Fibroblast of skin of right quadriceps (primary cell): ENCODE data around the gene PNISR.

Experiments
- DNase-seq: peaks from one replicate; pipeline ENCODE4 v3.0.0-alpha.2; 2013

PNISR gene

DNA sequence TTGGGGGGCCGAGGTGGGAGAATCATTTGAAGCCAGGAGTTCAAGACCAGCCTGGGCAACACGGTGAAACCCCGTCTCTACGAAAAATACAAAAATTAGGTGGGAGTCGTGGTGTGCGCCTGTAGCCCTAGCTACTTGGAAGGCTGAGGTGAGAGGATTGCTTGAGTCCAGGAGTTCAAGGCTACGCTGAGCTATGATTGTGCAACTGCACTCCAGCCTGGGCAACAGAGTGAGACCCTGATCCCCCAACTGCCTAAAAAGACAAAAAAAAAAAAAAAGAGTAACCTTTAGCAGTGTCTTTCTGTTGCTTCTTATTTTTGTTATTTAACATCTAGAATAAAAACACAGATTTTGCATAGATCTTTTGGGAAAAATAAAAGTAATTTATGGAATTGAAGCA, 18.0 kb downstream of the PNISR start:
- no peak for DNase-seq

DNA sequence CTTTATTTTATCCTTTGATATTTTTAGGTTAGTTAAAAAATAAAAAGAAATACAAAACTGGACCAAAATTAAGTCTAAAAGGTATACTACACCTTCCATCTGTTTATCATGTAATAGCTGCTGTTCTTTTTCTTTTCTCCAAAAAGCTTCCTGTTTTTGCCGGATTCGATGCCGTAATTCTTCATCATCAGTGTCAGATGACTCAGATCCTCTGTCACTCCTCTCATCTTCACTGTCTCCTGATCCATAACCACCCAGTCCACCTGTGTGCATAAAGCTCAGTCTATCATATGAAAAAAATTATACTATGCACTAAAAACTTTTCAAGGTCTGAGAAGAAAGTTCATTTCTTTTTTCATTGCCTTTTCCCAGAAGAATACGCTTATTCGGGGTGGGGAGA, 22.7 kb downstream of the PNISR start:
- no peak for DNase-seq

DNA sequence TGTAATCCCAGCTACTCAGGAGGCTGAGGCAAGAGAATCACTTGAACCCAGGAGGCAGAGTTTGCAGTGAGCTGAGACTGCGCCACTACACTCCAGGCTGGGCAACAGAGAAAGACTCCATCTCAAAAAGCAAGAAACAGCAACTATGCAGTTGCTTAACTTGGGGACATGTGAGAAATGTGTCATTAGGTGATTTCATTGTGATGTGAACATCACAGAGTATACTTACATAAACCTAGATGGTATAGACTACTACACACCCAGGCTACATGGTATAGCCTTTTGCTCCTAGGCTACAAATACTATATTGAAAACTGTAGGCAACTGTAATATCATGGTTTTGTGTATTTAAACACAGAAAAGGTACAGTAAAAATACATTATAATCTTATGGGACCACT, 27.8 kb downstream of the PNISR start:
- no peak for DNase-seq

DNA sequence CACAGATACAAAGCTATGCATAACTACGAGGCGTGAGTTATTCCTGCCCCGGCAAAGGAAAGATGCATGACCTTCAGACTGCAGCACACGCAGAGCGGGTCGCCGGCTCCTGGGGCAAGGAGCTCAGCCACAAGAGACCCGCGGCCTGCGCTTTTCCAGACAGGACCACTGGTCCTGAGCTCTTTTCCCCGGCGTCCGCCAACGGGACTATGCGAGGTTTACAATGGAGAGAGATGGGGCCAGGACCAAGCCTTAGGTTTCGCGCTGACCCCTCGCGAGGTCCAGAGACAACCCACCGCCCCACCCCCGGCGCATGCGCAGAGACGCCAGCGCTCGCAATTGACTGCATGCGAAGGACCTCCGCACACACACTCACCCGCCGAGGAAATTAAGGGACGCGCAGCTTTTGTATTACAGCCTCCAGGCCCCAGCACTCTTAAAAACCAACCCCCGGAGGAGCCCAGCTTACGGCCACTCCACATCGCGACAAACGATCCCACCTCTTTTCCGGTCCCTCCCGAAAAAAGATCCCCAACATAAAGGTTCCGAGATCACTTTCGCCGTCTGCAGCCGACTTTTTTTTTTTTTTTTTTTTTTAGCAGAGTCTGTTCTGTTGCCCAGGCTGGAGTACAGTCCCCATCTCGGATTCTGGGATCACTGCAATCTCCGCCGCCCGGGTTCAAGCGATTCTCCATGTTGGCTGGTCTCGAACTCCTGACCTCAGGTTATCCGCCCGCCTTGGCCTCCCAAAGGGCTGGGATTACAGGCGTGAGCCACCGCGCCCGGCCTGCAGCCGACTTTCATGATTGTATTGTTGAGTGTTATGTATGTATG, 31.2 kb downstream of the PNISR start, which contains the start of gene COQ3:
COQ3 (minus strand) TSS at position 498 of the 834 bp plus-strand sequence; CDS start at position 482, 16 bp downstream.
- DNase-seq, result peak; percentile 77

DNA sequence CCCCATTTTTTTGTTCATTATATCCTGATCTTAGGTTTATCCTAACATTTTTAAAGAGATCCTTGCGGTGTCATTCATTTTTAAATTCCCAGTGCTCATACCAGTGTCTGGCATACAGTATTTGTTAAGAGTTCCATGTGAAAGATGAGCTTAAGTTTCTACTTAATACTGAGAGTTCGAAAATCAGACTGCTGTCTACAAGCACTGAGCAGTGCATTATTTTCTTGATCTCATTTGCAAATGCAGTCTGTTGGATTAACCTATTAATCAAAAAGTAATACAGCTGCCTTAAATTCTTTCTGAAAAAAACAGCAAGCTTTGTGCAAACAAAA, 31.8 kb downstream of the PNISR start:
- no peak for DNase-seq

DNA sequence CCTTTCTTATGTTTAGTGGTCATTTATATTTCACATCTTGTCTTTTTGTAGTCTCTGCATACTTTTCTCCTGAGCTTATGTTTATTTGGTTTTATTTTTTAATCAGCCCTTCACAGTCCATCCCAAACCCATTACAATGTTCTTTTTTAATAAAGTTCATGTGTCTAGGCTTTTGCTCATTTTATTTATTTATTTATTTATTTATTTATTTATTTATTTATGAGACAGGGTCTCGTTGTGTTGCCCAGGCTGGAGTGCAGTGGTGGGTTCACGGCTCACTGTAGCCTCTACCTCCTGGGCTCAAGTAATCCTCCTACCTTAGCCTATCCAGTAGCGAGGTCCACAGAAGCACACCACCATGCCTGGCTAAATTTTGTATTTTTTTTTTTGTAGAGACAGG, 34.2 kb downstream of the PNISR start:
- no peak for DNase-seq

DNA sequence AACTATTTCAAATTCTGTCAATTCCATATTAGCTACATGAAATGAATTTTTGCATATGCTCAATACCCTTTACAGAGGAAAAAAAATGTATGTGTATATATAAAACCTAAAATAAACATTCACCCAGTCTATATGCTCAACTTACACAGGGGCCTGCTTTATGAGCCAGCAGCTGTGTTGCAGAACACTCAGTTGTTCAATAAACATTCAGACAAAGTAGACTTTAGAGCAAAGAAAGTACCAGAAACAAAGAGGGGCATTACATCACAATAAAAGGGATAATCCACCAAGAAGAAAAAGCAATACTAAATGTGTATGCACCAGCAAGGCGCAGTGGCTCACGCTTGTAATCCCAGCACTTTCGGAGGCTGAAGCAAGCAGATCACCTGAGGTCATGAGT, 40.6 kb downstream of the PNISR start:
- DNase-seq, result no peak

DNA sequence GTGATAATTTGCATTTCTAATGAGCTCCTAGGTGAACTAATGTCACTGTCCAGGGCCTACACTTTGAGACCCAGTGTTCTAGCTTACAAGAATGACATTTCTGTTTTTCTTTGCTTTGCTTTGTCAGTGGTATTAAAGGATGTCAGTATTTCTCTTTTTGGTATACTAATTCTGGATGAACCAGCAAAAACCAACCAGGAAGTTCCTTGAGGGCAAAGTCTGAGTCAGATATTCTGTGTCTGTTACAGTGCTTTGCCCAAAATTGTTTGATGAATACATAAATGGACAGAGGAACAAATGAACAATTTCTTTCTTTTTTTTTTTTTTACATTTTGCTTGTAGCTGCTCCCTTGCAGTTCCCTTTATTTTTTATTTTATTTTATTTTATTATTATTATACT, 46.5 kb downstream of the PNISR start:
- no peak for DNase-seq

DNA sequence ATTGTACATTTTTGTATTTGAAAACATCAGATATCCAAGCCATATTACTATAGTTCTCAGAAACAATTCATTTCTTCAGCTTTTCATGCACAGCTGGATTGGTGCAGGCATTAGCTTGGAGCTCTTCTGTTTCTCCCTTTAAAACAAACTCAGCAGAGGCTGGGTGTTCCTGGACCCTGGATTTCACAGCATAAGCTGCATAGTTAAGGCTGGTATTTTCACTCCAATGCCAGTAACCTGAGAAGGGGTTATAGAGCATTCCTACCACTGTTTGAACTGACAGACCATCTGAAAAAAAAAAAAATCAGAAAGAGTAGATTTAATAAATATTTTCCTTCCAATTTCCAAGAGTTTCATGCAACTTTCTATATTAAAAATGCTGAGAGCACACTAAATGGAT, 55.6 kb downstream of the PNISR start:
- DNase-seq, result no peak

DNA sequence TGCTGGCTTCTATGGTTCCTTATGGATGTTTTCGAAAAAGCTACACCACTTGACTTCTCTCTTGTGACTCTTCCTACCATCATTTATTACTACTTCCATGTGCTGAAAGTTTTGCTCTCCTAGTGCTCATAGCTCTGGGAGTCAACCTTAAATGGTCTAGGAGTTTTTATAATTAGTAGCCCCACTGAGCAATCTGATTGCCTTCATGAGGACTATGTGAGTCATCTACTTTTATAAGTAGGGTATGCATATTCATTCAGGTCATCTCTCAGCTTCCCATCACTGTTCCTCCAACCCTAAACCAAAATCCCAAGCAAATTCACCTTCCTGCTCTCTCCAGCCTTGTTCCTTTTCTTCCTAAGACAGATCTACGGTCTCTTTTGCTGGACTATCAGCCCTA, 58.3 kb downstream of the PNISR start:
- DNase-seq, result no peak

DNA sequence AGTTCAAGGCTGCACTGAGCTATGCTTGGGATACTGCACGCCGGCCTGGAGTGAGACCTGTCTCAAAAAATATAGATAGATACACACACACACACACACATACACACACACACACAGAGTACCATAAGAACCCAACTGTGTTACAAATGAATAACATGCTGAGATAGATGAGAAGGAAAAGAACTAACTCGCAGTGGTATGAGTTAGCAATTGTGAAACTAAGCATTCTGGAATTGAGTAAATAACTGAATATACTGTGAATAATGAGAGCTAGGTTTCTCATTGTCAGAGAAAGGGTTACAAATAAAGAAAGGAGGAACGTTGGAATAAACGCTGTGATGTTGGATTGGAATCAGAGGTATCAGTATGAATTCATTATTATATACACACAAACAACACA, 61.1 kb downstream of the PNISR start:
- no peak for DNase-seq

DNA sequence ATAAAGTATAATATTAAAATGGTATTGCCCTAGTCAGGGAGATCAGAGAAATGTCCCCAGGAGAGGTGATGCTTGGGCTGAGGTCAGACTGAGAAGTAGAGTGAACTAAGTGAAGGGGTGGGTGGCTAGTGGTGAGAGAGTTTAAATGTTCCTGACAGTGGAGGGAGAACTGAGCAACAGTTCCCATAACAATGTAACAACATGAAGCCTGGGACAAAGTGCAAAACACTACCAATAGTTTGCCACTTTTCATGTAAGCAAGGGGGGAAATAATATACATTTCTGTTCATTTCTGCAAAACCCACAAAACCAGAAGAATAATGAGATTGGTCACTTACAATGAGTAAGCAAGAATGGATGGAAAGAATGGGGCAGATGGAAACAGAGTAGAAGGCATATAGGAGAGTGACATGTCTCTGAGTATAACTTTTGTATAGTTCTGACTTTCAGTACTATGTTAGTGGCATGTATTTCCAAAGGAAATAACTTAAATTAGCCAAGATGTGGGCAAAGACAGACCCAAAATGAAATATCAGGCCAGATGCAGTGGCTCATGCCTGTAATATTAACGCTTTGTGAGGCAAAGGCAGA, 62.3 kb downstream of the PNISR start:
- no peak for DNase-seq

DNA sequence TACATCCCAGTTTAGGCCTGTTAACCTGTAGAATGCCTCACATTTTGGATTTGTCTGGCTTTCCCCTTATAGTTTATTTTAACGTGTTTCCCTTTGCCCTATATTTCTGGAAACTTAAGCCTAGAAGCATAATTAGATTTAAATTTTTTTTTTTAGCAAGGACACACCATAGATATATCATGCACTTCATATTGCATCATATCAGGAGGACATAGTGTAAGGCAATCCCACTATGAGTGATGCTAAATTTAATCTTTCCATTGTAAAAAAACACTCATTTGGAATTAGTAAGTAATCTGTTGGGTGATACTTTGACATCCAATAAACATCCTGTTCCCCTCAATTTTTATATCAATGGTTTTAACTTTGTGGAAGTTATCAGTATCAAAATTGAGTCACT, 65.3 kb downstream of the PNISR start:
- DNase-seq, result no peak

DNA sequence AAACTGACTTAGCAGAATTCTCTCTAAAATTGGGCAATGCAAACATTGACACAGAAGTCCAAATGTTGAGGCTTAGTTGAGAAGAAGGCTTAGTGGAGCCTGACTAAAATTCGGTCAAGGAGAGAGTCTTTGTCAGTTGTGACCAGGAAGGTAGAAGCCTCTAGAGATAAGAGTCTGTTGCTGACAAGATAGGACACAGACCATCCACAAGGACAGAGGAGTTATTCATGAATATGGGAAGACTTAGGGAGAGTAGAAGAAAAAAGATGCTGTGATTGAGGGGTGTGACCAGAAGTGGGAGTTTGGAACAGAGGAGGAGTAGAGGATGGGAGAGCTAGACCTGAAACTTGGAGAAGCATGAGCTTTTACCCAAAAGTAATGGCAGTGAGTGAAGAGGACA, 68.5 kb downstream of the PNISR start:
- DNase-seq, result no peak

DNA sequence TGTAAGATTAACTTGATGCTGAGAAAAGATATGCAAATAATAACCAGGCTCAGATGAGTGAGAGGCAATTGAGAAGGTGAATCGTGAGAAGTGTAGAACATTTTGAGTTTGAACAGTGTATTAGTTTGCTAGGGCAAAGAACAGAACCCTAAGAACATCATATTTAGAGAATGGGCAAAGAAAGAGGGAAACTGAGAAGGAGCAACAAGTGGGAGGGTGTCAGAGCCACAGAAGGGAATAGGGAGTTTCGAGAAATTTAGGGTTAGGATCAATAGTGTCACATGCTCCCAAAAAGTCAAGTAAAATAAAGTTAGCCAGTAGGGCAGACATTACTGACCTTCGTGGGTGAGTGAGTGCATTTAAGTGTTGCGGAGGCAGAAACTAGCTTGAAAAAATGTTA, 70.1 kb downstream of the PNISR start:
- DNase-seq, result no peak

DNA sequence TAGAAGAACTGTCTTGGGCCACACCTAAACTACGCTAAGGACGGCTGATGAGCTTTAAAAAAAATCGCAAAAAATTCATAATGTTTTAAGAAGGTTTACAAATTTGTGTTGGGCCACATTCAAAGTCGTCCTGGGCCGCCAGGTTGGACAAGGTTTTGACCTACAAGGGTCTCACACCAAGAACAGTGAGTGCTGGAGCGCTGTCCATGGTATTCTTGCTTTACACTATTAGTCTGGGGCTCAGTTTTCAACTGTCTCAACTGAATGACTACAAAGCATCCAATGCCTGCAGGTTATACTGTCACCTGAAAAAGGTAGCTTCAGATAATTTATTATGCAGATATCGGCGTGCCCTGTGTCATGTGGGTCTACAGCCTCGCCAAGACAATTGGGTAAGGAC, 72.0 kb downstream of the PNISR start:
- no peak for DNase-seq

DNA sequence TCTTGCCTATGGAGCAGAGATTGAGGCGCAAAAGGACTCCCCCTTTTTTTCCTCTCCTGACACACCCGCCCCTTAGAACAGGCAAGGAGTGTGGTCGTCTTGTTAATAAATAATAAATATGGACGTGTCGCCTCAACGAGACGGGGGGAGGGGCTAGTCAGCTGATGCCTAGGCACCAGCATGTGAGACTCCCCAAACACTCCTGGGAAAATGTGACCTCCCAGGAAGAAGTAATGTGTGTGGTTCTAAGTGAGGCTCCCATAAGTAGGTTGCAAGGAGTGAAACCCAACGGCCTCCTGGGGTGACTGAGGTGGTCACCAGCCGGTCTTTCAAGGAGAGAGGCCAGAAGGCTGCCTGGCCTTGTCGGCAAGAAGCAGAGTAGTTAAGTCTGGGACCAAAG, 74.5 kb downstream of the PNISR start:
- DNase-seq, result no peak

DNA sequence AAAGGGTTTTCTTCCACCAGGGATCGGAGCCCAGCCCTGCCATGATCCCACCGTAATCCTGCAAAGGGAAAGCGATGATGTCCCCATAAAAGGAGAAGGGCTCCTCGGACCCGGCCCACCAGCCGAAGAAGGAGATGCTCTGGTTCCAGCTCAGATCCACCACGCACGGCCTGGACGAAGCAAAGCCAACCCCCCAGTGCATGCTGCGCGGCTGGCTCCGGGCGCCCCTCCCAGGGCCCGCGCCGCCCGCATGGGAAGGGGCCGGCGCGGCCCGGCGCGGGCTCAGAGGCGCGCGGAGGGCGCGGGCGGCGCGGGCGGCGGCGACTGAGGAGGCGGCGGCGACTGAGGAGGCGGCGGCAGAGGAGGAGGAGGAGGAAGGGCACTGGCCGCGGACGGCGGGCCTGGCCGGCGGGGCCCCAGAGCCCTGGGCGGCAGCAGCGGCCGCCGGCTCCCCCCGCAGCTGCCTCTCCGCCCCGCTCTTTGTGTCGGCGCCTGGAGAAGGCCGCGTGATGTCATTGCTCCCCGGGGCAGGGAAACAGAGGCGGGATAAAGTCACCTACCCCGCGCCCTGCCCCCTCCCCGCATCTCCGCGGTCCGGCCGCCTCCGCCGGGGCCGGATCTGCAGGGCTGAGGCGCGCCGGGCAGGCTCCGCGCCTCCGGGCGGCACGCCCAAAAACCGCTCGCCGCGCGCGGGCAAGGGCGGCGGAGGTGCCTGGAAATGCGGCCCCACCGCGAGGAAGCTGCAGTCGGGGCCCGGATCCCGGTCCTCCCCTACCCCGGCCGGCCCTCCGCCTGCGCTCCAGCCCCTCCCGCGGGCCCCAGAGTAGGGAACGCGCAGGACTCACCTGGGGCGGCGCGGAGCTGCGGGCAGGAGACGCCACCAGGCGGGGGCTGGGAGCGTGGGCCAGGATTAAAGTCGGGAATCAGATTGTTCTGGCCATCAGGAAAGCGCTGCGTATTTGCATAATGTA, 75.7 kb downstream of the PNISR start, which contains the start of gene FAXC:
FAXC (minus strand) TSS at position 504 of the 971 bp plus-strand sequence; CDS start at position 202, 302 bp downstream.
- peak; percentile 30 for DNase-seq

DNA sequence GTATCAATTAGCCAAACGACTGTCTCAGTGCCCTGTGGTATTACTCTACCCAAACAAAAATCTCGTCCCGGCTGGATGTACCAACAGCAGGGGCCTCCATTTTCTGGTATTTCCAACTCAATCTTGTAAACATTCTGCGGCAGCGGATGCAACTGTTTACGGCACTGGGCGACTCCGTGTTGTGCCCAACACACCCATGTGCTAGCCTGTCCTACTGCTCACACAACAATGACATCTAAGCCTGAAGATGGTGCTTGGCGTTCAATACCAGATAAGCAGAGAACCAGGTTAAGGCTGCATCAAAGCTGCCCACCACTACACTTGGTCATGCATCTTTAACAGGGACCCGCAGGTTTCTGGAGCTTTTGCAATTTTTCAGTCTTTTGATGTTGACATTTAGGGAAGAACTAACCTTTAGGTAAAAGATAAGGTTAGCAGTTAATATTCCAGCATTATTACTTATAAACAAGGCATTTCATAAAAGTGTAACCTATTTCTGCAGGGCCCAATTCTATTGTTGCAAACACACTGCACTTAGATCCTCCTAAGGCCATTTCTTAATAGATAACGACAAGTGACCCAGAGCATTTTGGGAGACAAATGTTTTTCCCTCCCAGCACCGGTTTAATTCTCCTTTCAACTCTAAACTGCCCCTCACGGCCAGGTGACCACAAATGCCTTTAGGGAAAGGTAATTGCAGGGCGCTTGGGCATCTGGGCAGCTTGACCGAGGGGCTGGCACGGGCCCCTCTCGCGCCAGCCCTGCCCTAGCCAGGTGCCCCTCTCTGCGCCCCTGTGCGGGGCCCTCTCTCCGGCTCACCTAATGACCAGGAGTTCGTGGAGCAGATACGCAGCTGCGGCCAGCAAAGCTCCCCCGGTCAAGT, 76.6 kb downstream of the PNISR start:
- no peak for DNase-seq
